Loucy (cell line): ENCODE measurements around the gene FREM1.

Experiments used
- H2AFZ ChIP-seq: fragments of 200-600 bp; sonication (generic); 2 replicates; pipeline ENCODE4 v1.6.0; 2016; ENCODE audit warnings: antibody characterized with exemption, mild to moderate bottlenecking, low read length, moderate library complexity
- H3F3A ChIP-seq: fragments of 200-600 bp; 2 replicates; pipeline ENCODE4 v1.6.0; 2016; ENCODE audit warnings: antibody characterized with exemption, low read depth, mild to moderate bottlenecking
- H3K27me3 ChIP-seq: fragments of 200-600 bp; sonication (generic); 2 replicates; pipeline ENCODE4 v1.6.1; 2014; ENCODE audit warnings: low read length, mild to moderate bottlenecking; ENCODE audit not compliant: insufficient read depth, poor library complexity, severe bottlenecking
- H3K36me3 ChIP-seq: fragments of 200-600 bp; sonication (generic); 2 replicates; pipeline ENCODE4 v1.6.1; 2016; ENCODE audit warnings: low read length; ENCODE audit not compliant: insufficient read depth
- H3K4me1 ChIP-seq: fragments of 200-600 bp; sonication (generic); 2 replicates; pipeline ENCODE4 v1.5.1; 2014; ENCODE audit warnings: low read length, mild to moderate bottlenecking; ENCODE audit not compliant: insufficient read depth, poor library complexity, severe bottlenecking
- H3K4me2 ChIP-seq: fragments of 200-600 bp; sonication (generic); 2 replicates; pipeline ENCODE4 v1.6.0; 2014; ENCODE audit warnings: antibody characterized with exemption, low read length, low read depth, mild to moderate bottlenecking; ENCODE audit not compliant: poor library complexity, severe bottlenecking
- H3K4me3 ChIP-seq: fragments of 200-600 bp; sonication (generic); 2 replicates; pipeline ENCODE4 v1.5.1; 2014; ENCODE audit warnings: low read length, mild to moderate bottlenecking, mixed read lengths; ENCODE audit not compliant: poor library complexity, severe bottlenecking
- H3K79me2 ChIP-seq: fragments of 200-600 bp; sonication (generic); 2 replicates; pipeline ENCODE4 v1.6.1; 2014; ENCODE audit warnings: low read length; ENCODE audit not compliant: insufficient read depth
- H3K9ac ChIP-seq: fragments of 200-600 bp; sonication (generic); 2 replicates; pipeline ENCODE4 v1.6.0; 2014; ENCODE audit warnings: mild to moderate bottlenecking, low read depth, low read length, moderate library complexity; ENCODE audit not compliant: poor library complexity, severe bottlenecking
- H3K9me2 ChIP-seq: fragments of 200-600 bp; sonication (generic); replicated peaks from 2 replicates; pipeline ENCODE4 v1.6.1; 2016; ENCODE audit warnings: low read depth, low read length, mixed read lengths
- H3K9me3 ChIP-seq: fragments of 200-600 bp; sonication (generic); 2 replicates; pipeline ENCODE4 v1.6.1; 2014; ENCODE audit warnings: mild to moderate bottlenecking, antibody characterized with exemption, low read length, low read depth; ENCODE audit not compliant: insufficient read depth
- H4K20me1 ChIP-seq: fragments of 200-600 bp; sonication (generic); 2 replicates; pipeline ENCODE4 v1.6.0; 2014; ENCODE audit warnings: antibody characterized with exemption, low read length, mild to moderate bottlenecking; ENCODE audit not compliant: insufficient read depth, poor library complexity, severe bottlenecking
- CTCF ChIP-seq: fragments of 200-600 bp; sonication (generic); conservative IDR thresholded peaks from 2 replicates; pipeline ENCODE4 v1.5.1; 2014; ENCODE audit warnings: mild to moderate bottlenecking, antibody characterized with exemption, low read length
- EZH2phosphoT487 ChIP-seq: fragments of 200-600 bp; IDR thresholded peaks from 2 replicates; pipeline ENCODE4 v1.6.1; 2018; ENCODE audit warnings: antibody characterized with exemption, mild to moderate bottlenecking, moderate library complexity, borderline replicate concordance

FREM1 gene

GRCh38 chr9:14864309-14864708 lies 45.9 kb downstream of the FREM1 start:
- Histone ChIP-seq H3F3A (no peaks in the 10 kb centered on the region), H3K79me2 (no peaks in the 10 kb centered on the region), H3K4me1 (no peaks in the 10 kb centered on the region), H4K20me1 (no peaks in the 10 kb centered on the region), H3K9ac (no peak overlapping the region), H3K36me3 (no peaks in the 10 kb centered on the region), H3K4me3 (no peak overlapping the region), H3K4me2 (no peak overlapping the region), H3K9me3 (no peaks in the 10 kb centered on the region), H2AFZ (no peak overlapping the region), H3K9me2 (no peaks in the 10 kb centered on the region), H3K27me3 (no peaks in the 10 kb centered on the region)
- TF ChIP-seq CTCF (no peak), EZH2phosphoT487 (no peak)

- Histone ChIP-seq H3K9me2 (no peaks in the 10 kb centered on the region), H2AFZ (no peak overlapping the region), H3K27me3 (no peaks in the 10 kb centered on the region), H3K9ac (no peak overlapping the region), H4K20me1 (no peaks in the 10 kb centered on the region), H3K4me2 (no peak overlapping the region), H3K9me3 (no peaks in the 10 kb centered on the region), H3F3A (no peaks in the 10 kb centered on the region), H3K4me3 (no peak overlapping the region), H3K4me1 (no peaks in the 10 kb centered on the region), H3K79me2 (no peaks in the 10 kb centered on the region), H3K36me3 (no peaks in the 10 kb centered on the region)
- TF ChIP-seq CTCF (no peak), EZH2phosphoT487 (no peak)
Measured at GRCh38 chr9:14863402-14863801, 46.8 kb downstream of the FREM1 start.

GRCh38 chr9:14857449-14858305 lies 52.6 kb downstream of the FREM1 start:
- no peaks in the 10 kb centered on the region for H3K9me3 ChIP-seq
- H3K27me3 ChIP-seq: no peaks in the 10 kb centered on the region
- no peaks in the 10 kb centered on the region for H3K9me2 ChIP-seq
- H3F3A ChIP-seq: no peaks in the 10 kb centered on the region
- no peak overlapping the region for H3K4me3 ChIP-seq
- no peaks in the 10 kb centered on the region for H3K79me2 ChIP-seq
- TF ChIP-seq CTCF: no peak
- TF ChIP-seq EZH2phosphoT487: no peak
- no peaks in the 10 kb centered on the region for H4K20me1 ChIP-seq
- no peak overlapping the region for H3K9ac ChIP-seq
- no peaks in the 10 kb centered on the region for H3K36me3 ChIP-seq
- no peaks in the 10 kb centered on the region for H3K4me1 ChIP-seq
- H2AFZ ChIP-seq: no peak overlapping the region
- no peak overlapping the region for H3K4me2 ChIP-seq
